ENCODE measurements around the gene MARCKS. TPM values are rescaled to one million over a fixed set of nuclear protein-coding genes. Genes with fewer than 3 reads are reported as not detected.
"Not testable (repeated sequence)": the region's sequence is repeated elsewhere in the genome, so short reads cannot be mapped to it uniquely, and the experiment has no call there.

Gene MARCKS
- polyA plus RNA-seq, 3 donors from 2014 or later: 0.04 to 0.12 TPM; not detected in 1

GRCh38 chr6:113908801-113909200 lies 51.7 kb downstream of the MARCKS start:
- peak overlapping the region in 1 of 6 donors; percentile 46 for H3K27ac Mint-ChIP-seq
- H3K27me3 Mint-ChIP-seq (ENCODE audit: low read depth in 3 of 3): peaks cover 0 to 2% (median 2%) of the 10 kb centered on the region in 3 donors
- DNase-seq: no peak
- peaks cover 4 to 6% of the 10 kb centered on the region in 2 donors for H3K4me1 Mint-ChIP-seq
- no peaks in the 10 kb centered on the region for H3K36me3 Mint-ChIP-seq
- H3K9me3 Mint-ChIP-seq: no peaks in the 10 kb centered on the region
- H3K4me3 Mint-ChIP-seq: no peak overlapping the region

- Mint-ChIP-seq H3K4me3 (no peak overlapping the region), H3K27me3 (ENCODE audit: low read depth in 3 of 3) (peaks cover 0 to 2% (median 2%) of the 10 kb centered on the region in 3 donors), H3K9me3 (no peaks in the 10 kb centered on the region), H3K4me1 (peaks cover 4 to 6% of the 10 kb centered on the region in 2 donors), H3K36me3 (no peaks in the 10 kb centered on the region), H3K27ac (no peak overlapping the region)
- DNase-seq: peak; percentile 28 to 43 (median 28)
Measured at GRCh38 chr6:113909224-113909856, 52.2 kb downstream of the MARCKS start.

- not testable (repeated sequence) for H3K27ac Mint-ChIP-seq; DNase-seq; H3K9me3 Mint-ChIP-seq; H3K36me3 Mint-ChIP-seq; H3K27me3 Mint-ChIP-seq (ENCODE audit: low read depth in 3 of 3); H3K4me3 Mint-ChIP-seq; H3K4me1 Mint-ChIP-seq
Measured at GRCh38 chr6:113910285-113910684, 53.1 kb downstream of the MARCKS start.

Other genes with a start within 250 kb of the MARCKS start
- 100 to 1,000 TPM in 1 of 3 donors, 10 to 100 TPM in 2; 61.2 to 103 (median 90.3) TPM for gene HDAC2, start 113.8 kb downstream of the MARCKS start, polyA plus RNA-seq